Thyroid gland (tissue), 4 donors: ENCODE data around the gene AKAP7.

ENCODE experiments used
- CTCF ChIP-seq, 6 experiments: fragments of 200-600 bp in 3 of 6; fragments of 450-650 bp in 3 of 6; sonication (generic) in 3 of 6; IDR thresholded peaks; one replicate each; pipeline ENCODE4 v1.5.1; 2016 to 2019; ENCODE audit warnings: antibody characterized with exemption in 6 of 6, mild to moderate bottlenecking in 2 of 6, inconsistent platforms in 1 of 6, moderate library complexity in 1 of 6
- POLR2A ChIP-seq, 2 donors: fragments of 450-650 bp; IDR thresholded peaks; one replicate each; pipeline ENCODE4 v1.6.1; 2017; ENCODE audit warnings: antibody characterized with exemption in 2 of 2, mild to moderate bottlenecking in 2 of 2, moderate library complexity in 1 of 2

GRCh38 chr6:131215219-131215618, 80.0 kb downstream of the AKAP7 start:
- no peak for TF ChIP-seq CTCF (IDR thresholded peaks at IDR 0.05)
- no peak for TF ChIP-seq POLR2A (IDR thresholded peaks at IDR 0.05)
